Endothelial cell (in vitro differentiated cells): ENCODE data around the gene WDFY4. TPM values are rescaled to one million over a fixed set of nuclear protein-coding genes. Genes with fewer than 3 reads are reported as not detected.

Source experiments
- DNase-seq: peaks from one replicate; pipeline ENCODE4 v3.0.0; 2021; ENCODE audit warnings: low spot score
- H3K27ac Mint-ChIP-seq: one replicate; pipeline ENCODE4 v1.8.0; 2021; ENCODE audit warnings: mixed read lengths, inconsistent platforms; ENCODE audit not compliant: unreplicated experiment
- H3K27me3 Mint-ChIP-seq: one replicate; pipeline ENCODE4 v1.8.0; 2021; ENCODE audit warnings: mild to moderate bottlenecking, moderate library complexity, mixed read lengths, inconsistent platforms; ENCODE audit not compliant: unreplicated experiment
- H3K36me3 Mint-ChIP-seq: one replicate; pipeline ENCODE4 v1.8.0; 2021; ENCODE audit warnings: mild to moderate bottlenecking, low read depth, mixed read lengths, inconsistent platforms; ENCODE audit not compliant: unreplicated experiment
- H3K4me1 Mint-ChIP-seq: one replicate; pipeline ENCODE4 v1.8.0; 2021; ENCODE audit warnings: mild to moderate bottlenecking, mixed read lengths, inconsistent platforms; ENCODE audit not compliant: unreplicated experiment
- H3K4me3 Mint-ChIP-seq: one replicate; pipeline ENCODE4 v1.8.0; 2021; ENCODE audit warnings: mild to moderate bottlenecking, mixed read lengths, inconsistent platforms; ENCODE audit not compliant: unreplicated experiment
- H3K9me3 Mint-ChIP-seq: one replicate; pipeline ENCODE4 v1.8.0; 2021; ENCODE audit warnings: mixed read lengths, inconsistent platforms; ENCODE audit not compliant: unreplicated experiment
- CTCF ChIP-seq: fragments of 200-600 bp; sonication (generic); IDR thresholded peaks from one replicate; pipeline ENCODE4 v1.5.0; 2021; ENCODE audit warnings: antibody characterized with exemption; ENCODE audit not compliant: unreplicated experiment
- total RNA-seq: library from RNA; stranded (reverse); fragmentation: NEBNext Ultra II Directional; extraction: Animal tissue kit (Norgen Biotek cat#: 25700); gene quantifications from one replicate; pipeline ENCODE4 v1.2.1, GENCODE V29; 2021; ENCODE audit not compliant: unreplicated experiment

WDFY4 gene
- total RNA-seq, 1 donor from 2014 or later, result 0.54 TPM

DNA sequence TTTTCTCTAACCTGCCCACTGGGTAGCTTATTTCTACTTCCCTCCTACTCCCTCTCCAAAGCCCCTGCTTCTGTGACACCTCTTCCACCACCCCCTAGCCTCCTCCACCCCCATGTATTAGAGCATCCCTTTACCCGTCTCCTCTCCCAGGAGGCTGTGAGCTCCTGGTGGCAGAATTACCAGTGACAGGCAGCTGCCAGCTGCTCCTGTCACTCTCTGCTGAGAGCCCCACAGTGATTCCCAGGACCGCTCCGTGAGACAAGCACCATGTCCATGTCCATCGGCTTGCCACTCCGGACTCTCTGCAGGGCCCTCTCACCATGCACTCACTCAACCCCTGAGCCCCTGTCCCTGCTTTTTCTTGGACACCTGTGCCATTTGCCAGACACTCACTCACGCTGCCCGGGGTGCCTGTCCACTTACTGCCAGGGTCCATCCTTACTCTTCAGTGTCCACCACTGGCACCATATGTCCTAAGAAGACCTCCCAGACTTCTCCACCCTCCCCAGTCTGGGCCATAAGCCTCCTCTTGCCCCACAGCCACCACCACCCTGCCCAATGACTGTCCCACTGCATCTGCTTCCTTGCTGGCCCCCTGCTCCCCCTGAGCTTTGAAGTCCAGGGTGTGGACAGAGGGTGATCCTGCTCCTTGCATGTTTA lies 9.8 kb downstream of the WDFY4 start:
- H3K4me3 Mint-ChIP-seq, result no peak overlapping the region
- no peaks in the 10 kb centered on the region for H3K9me3 Mint-ChIP-seq
- H3K36me3 Mint-ChIP-seq, result peaks cover 11% of the 10 kb centered on the region
- peaks cover 6% of the 10 kb centered on the region for H3K4me1 Mint-ChIP-seq
- no peak overlapping the region for H3K27ac Mint-ChIP-seq
- no peak for DNase-seq
- TF ChIP-seq CTCF, result no peak
- peaks cover 3% of the 10 kb centered on the region for H3K27me3 Mint-ChIP-seq

DNA sequence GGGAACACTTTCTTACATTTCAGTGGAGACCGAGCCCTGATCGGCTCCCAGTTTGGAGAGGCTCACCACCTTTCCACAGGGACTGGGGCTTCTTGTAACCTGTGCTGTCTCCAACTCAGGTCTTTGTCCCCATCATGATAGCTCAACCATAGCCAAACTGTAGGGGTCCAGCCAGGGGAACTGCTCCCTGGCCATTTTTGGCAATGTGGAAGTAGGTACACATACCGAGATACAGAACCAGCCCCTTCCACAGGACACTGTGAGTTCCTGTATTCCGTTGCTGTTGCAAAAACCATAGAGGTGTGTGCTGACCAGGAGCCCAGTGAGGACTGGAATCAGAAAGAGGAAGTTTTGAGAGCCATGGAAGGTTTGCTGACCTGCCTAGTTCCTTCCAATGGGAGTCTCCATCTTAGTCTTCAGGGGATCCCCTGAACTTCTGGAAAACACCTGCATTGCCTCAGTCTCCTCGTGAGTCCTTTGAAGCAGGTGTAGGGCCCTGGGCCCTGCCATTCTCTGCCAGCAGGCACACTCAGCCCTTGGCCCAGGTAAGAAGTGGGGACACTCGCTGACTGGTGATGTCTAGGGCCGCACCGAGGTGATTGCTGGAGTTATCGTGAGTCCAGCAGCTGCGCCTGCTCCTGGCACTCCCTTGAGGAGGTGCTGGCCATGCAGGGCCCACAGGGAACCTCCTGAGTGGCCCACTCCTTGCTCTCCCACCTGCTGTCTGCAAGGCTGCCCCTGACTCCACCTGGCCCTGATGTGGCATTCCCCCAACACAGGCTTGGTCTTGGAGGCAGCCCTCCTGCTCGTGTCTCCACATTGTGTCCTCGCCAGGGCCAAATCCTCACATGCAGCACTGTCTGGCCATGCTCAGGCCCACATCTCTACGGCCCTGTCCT lies 11.2 kb downstream of the WDFY4 start:
- Mint-ChIP-seq H3K4me3 (no peak overlapping the region), H3K27me3 (peaks cover 3% of the 10 kb centered on the region), H3K27ac (peak overlapping the region; percentile 9), H3K4me1 (peaks cover 6% of the 10 kb centered on the region), H3K9me3 (no peaks in the 10 kb centered on the region), H3K36me3 (peaks cover 4% of the 10 kb centered on the region)
- TF ChIP-seq CTCF, result no peak
- no peak for DNase-seq

GRCh38 chr10:48696535-48696873 lies 11.8 kb downstream of the WDFY4 start:
- H3K9me3 Mint-ChIP-seq, result no peaks in the 10 kb centered on the region
- no peak for TF ChIP-seq CTCF
- peaks cover 3% of the 10 kb centered on the region for H3K27me3 Mint-ChIP-seq
- DNase-seq, result no peak
- H3K4me3 Mint-ChIP-seq, result no peak overlapping the region
- peaks cover 6% of the 10 kb centered on the region for H3K4me1 Mint-ChIP-seq
- peak overlapping the region; percentile 9 for H3K27ac Mint-ChIP-seq
- H3K36me3 Mint-ChIP-seq, result peaks cover 4% of the 10 kb centered on the region

DNA sequence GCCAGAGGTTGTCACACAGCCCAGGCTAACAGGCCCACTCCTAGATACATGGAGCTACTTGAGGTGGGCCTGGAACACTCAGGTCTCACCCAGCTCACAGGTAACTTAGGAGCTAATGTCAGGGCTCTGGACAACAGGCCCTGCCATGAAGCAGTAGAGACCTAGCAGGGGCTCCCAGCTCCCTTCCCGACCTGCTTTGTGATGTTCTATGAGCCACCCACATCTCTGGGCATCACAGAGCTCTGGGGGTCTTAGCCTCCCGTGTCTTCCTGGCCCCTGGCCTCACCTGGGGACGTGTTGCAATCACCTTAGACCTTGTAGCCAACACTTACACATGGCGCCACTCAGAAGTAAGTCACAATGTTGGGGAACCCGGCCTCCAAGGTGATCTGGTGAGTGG lies 12.4 kb downstream of the WDFY4 start:
- Mint-ChIP-seq H3K27ac (no peak overlapping the region), H3K9me3 (no peaks in the 10 kb centered on the region), H3K27me3 (peaks cover 3% of the 10 kb centered on the region), H3K4me3 (no peak overlapping the region), H3K4me1 (peaks cover 6% of the 10 kb centered on the region), H3K36me3 (peaks cover 4% of the 10 kb centered on the region)
- TF ChIP-seq CTCF, result no peak
- no peak for DNase-seq
